Urinary bladder (tissue), 4 donors: ENCODE data around the gene NPIPA5. TPM values are rescaled to one million over a fixed set of nuclear protein-coding genes. Genes with fewer than 3 reads are reported as not detected.
"Not testable (repeated sequence)": the region's sequence is repeated elsewhere in the genome, so short reads cannot be mapped to it uniquely, and the experiment has no call there.

Source experiments
- DNase-seq: peaks from one replicate; pipeline ENCODE4 v3.0.0-alpha.2; 2015; ENCODE audit errors: extremely low spot score
- H3K27ac ChIP-seq: one replicate; pipeline ENCODE4 v1.5.1; 2013; ENCODE audit warnings: low read depth, mild to moderate bottlenecking, moderate library complexity
- H3K36me3 ChIP-seq: one replicate; pipeline ENCODE4 v1.6.1; 2013; ENCODE audit warnings: mild to moderate bottlenecking, moderate library complexity; ENCODE audit not compliant: insufficient read depth
- H3K4me1 ChIP-seq: one replicate; pipeline ENCODE4 v1.6.1; 2013; ENCODE audit warnings: mild to moderate bottlenecking, moderate library complexity; ENCODE audit not compliant: insufficient read depth
- H3K4me3 ChIP-seq: one replicate; pipeline ENCODE4 v1.5.1; 2013; ENCODE audit warnings: low read depth, low read length
- WGBS: extraction: QIAGEN DNeasy Blood & Tissue Kit; methylation state at CpG from one replicate; pipeline ENCODE4 v1.1.7; 2013; 5-methylcytosine and 5-hydroxymethylcytosine counted together
- polyA plus RNA-seq: library from polyadenylated mRNA; stranded (reverse); fragments of 200-250 nt; gene quantifications from one replicate; pipeline ENCODE4 v1.2.3, GENCODE V29; 2013
- total RNA-seq: library from RNA; depleted of rRNA; stranded (reverse); fragments of >200 nt; gene quantifications from one replicate; pipeline ENCODE4 v1.2.3, GENCODE V29; 2014
- donor health status: healthy with polysubstance abuse.
- donor health status: healthy.

The NPIPA5 gene
- total and polyA plus RNA-seq, 2 donors, result 3.9 to 4.6 TPM

DNA sequence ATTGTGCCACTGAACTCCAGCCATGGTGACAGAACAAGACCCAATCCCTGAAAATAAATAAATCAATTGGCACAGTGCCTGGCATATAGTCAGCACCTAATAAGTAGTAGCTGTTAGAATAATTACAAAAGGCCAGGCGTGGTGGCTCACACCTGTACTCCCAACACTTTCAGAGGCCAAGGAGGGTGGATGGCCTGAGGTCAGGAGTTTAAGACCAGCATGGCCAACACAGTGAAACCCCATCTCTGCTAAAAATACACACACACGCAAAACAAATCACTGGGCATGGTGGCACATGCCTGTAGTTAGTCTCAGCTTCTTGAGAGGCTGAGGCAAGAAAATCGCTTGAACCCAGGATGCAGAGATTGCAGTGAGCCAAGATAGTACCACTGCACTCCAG lies 25.2 kb downstream of the NPIPA5 start:
- not testable (repeated sequence) for DNase-seq, H3K27ac ChIP-seq, H3K36me3 ChIP-seq, H3K4me1 ChIP-seq, H3K4me3 ChIP-seq
- WGBS, result 84% methylated on average over 1 of the region's 3 CpGs

- not testable (repeated sequence) for H3K36me3 ChIP-seq, H3K27ac ChIP-seq, H3K4me1 ChIP-seq, DNase-seq, H3K4me3 ChIP-seq
- WGBS, result no CpG with 5 or more reads among the region's 5 CpGs
These were observed 26.3 kb downstream of the NPIPA5 start for GRCh38 chr16:15351745-15352144.

DNA sequence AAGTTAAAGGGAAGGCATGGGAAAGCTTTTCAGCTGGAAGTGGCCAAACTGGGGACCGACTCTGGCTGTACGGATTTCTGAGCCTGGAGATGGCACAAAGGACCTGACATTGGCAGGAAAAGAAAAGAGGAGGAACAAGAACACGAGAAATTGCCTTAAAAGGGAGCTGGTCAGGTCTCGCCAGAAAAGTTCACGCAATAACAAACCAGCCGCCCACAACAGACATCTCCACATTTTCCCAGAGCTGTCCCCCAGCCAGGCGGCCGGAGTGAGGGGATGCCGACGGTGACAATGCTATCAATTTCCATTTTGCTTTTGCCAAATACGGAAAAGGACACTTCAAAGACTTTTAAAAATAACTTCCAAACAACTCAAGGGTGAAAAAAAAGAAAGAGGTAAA lies 26.8 kb downstream of the NPIPA5 start:
- WGBS, result no CpG with 5 or more reads among the region's 11 CpGs
- H3K36me3 ChIP-seq, H3K4me3 ChIP-seq, H3K27ac ChIP-seq, H3K4me1 ChIP-seq, DNase-seq: not testable (repeated sequence)

GRCh38 chr16:15348721-15349120 lies 29.4 kb downstream of the NPIPA5 start:
- not testable (repeated sequence) for DNase-seq, H3K4me3 ChIP-seq, H3K4me1 ChIP-seq, H3K36me3 ChIP-seq, H3K27ac ChIP-seq
- no CpG with 5 or more reads among the region's 7 CpGs for WGBS

DNA sequence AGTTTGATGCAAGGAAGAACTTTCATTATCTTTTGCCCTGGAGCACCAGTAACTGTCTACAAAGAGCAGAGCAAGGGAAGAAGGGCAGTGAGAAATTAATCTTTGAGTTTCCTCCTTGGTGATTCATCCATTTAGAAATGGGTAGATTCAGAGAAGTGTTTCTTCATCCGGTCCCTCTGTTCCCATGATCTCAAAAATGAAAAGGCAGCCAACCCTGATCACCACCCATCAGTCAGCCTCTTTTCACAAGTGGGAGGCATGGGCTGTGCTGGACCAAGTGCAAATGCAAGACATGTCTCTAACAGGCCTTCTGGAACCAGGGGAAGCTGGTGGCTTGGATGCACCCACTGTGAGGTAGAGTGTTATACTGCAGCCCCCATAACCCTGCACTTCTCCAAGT lies 35.8 kb downstream of the NPIPA5 start:
- not testable (repeated sequence) for H3K4me3 ChIP-seq, DNase-seq, H3K27ac ChIP-seq, H3K4me1 ChIP-seq, H3K36me3 ChIP-seq
- WGBS, result no CpG with 5 or more reads among the region's 1 CpG

GRCh38 chr16:15338986-15339385 lies 39.1 kb downstream of the NPIPA5 start:
- no CpG with 5 or more reads among the region's 5 CpGs for WGBS
- not testable (repeated sequence) for DNase-seq, H3K4me1 ChIP-seq

GRCh38 chr16:15337974-15338605 lies 40.0 kb downstream of the NPIPA5 start:
- not testable (repeated sequence) for H3K36me3 ChIP-seq, H3K27ac ChIP-seq, H3K4me1 ChIP-seq, H3K4me3 ChIP-seq, DNase-seq
- 57% methylated on average over 2 of the region's 7 CpGs for WGBS

More at GRCh38 chr16:15338986-15339385, 39.1 kb downstream of the NPIPA5 start:
- H3K4me3 ChIP-seq, H3K36me3 ChIP-seq, H3K27ac ChIP-seq: not testable (repeated sequence)

- not testable (repeated sequence) for H3K4me3 ChIP-seq, H3K4me1 ChIP-seq, H3K27ac ChIP-seq, H3K36me3 ChIP-seq, DNase-seq
- no CpG with 5 or more reads among the region's 2 CpGs for WGBS
These were observed 42.5 kb downstream of the NPIPA5 start for GRCh38 chr16:15335609-15336008.

DNA sequence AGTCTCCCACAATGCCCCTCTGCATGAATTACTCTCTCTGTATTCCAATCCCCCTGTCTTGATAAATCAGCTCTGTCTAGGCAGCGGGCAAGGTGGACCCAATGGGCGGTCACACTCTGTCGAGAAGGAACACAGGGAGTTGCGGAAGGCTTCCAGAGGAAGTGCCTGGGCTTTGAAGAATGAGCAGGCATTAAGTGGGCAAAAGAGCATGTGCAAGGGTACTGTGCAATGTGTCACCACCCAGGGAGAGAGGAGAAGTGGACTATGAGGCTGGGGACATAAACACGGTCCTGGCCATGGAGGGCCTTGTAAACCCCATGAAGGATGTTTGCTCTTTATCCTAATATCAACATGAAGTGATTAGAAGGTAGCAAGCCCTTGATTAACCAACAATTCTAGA lies 44.1 kb downstream of the NPIPA5 start:
- 100% methylated on average over 1 of the region's 5 CpGs for WGBS
- H3K4me3 ChIP-seq, H3K36me3 ChIP-seq, DNase-seq, H3K4me1 ChIP-seq, H3K27ac ChIP-seq: not testable (repeated sequence)

GRCh38 chr16:15330978-15331377 lies 47.1 kb downstream of the NPIPA5 start:
- not testable (repeated sequence) for DNase-seq, H3K27ac ChIP-seq, H3K4me1 ChIP-seq, H3K4me3 ChIP-seq, H3K36me3 ChIP-seq
- no CpG with 5 or more reads among the region's 2 CpGs for WGBS

DNA sequence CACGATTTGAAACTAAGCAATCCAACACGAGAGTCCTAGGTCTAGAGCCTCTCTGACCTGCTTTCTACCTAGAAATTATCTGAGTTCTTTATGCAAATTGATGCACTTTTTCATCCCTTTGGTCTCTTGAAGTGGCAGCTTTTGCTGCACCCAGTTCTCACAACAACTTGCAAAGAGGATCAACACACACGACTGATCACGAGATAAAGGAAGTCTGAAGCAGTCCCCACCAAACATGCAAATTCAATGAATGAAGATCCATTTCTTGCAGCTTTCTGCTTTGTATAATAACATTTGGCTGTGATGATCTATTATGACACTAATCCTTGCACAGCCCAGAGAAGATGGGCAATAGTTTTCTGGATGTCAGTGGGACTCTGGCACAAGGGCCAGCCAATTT lies 53.1 kb downstream of the NPIPA5 start:
- H3K36me3 ChIP-seq, H3K27ac ChIP-seq, H3K4me3 ChIP-seq, H3K4me1 ChIP-seq, DNase-seq: not testable (repeated sequence)
- 69% methylated on average over 2 of the region's 4 CpGs for WGBS

DNA sequence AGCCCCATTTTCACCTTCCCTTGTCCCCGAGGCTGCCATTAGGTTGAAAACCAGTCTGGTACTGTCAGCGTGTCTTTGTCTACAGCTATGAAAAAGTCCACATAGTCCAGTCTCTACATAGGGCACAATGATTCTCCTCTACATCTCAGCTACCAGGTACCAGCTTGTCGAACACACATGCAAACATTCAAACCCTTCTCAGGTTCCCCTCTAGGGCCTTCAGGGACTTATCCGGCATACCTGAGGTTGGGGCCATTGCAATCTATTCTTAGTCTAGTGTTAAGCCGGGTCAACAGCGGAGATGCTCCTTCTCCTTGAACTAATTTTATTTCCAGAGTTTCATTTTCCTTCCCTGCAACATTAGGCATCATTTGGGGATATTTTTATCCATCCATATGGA lies 54.7 kb downstream of the NPIPA5 start:
- not testable (repeated sequence) for DNase-seq, H3K27ac ChIP-seq, H3K4me3 ChIP-seq, H3K4me1 ChIP-seq, H3K36me3 ChIP-seq
- 92% methylated on average over 2 of the region's 6 CpGs for WGBS

DNA sequence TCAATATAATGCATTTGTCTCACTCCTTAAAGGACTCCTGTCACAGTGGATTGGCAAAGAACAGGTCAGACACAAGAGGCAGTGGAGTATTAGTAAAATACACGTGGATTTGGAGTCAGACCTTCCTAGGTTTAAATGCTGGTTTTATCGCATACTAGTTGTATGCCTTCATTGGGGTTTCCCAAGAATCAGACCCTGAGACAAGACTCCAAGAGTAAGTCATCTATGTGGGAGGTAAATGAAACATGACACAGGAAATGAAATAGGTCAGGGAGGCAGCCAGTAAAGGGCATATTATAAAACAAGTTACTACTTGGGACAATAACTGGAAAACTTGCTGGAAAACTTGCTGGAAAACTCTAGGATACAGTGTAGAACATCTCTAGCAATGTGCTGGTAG lies 56.9 kb downstream of the NPIPA5 start:
- H3K4me1 ChIP-seq, H3K27ac ChIP-seq, H3K4me3 ChIP-seq, DNase-seq, H3K36me3 ChIP-seq: not testable (repeated sequence)
- 74% methylated on average over 2 of the region's 2 CpGs for WGBS

- H3K4me3 ChIP-seq, DNase-seq, H3K27ac ChIP-seq, H3K36me3 ChIP-seq, H3K4me1 ChIP-seq: not testable (repeated sequence)
- 81% methylated on average over 1 of the region's 1 CpG for WGBS
These were observed 63.5 kb downstream of the NPIPA5 start for GRCh38 chr16:15314562-15314961.
